IPS DF 19.7 (cell line): ENCODE results near the gene EXOC3L1.

ENCODE experiments used
- DNase-seq: peaks from one replicate; pipeline ENCODE4 v3.0.0-alpha.2; 2013; ENCODE audit warnings: low read depth, low spot score

The EXOC3L1 gene

GRCh38 chr16:67216612-67217490 is 26.9 kb upstream of the EXOC3L1 start:
- no peak for DNase-seq

GRCh38 chr16:67215706-67216105 is 25.8 kb upstream of the EXOC3L1 start:
- no peak for DNase-seq

GRCh38 chr16:67213197-67214019 is 23.5 kb upstream of the EXOC3L1 start:
- DNase-seq, result no peak

- DNase-seq, result no peak
These were observed 22.8 kb upstream of the EXOC3L1 start for GRCh38 chr16:67212766-67213165.

GRCh38 chr16:67211674-67212073 is 21.7 kb upstream of the EXOC3L1 start:
- DNase-seq, result no peak

- no peak for DNase-seq
These were observed 20.4 kb upstream of the EXOC3L1 start for GRCh38 chr16:67210069-67210937.

GRCh38 chr16:67209565-67209964 is 19.6 kb upstream of the EXOC3L1 start:
- no peak for DNase-seq

GRCh38 chr16:67208154-67208896 is 18.4 kb upstream of the EXOC3L1 start:
- no peak for DNase-seq

- DNase-seq, result no peak
These were observed 17.5 kb upstream of the EXOC3L1 start for GRCh38 chr16:67207249-67208091.

GRCh38 chr16:67206838-67207248 is 16.9 kb upstream of the EXOC3L1 start:
- no peak for DNase-seq

- DNase-seq, result no peak
These were observed 16.3 kb upstream of the EXOC3L1 start for GRCh38 chr16:67206129-67206837.

- DNase-seq, result no peak
These were observed 14.1 kb upstream of the EXOC3L1 start for GRCh38 chr16:67204076-67204475.

GRCh38 chr16:67202956-67203493 is 13.1 kb upstream of the EXOC3L1 start:
- no peak for DNase-seq

- DNase-seq, result no peak
These were observed 12.5 kb upstream of the EXOC3L1 start for GRCh38 chr16:67202426-67202825.

GRCh38 chr16:67201411-67202345 is 11.7 kb upstream of the EXOC3L1 start:
- DNase-seq, result no peak

- DNase-seq, result no peak
These were observed 10.6 kb upstream of the EXOC3L1 start for GRCh38 chr16:67200491-67200890.

- DNase-seq, result no peak
These were observed 9.9 kb upstream of the EXOC3L1 start for GRCh38 chr16:67199808-67200198.
